GM12891 (cell line): ENCODE results near the gene KCNMB1.

Source experiments
- POLR2A ChIP-seq: IDR thresholded peaks from 2 replicates; pipeline ENCODE4 v1.6.1; 2011; ENCODE audit warnings: low read depth, low read length, control low read depth
- POLR2AphosphoS5 ChIP-seq: IDR thresholded peaks from 2 replicates; pipeline ENCODE4 v1.6.1; 2011; ENCODE audit warnings: low read depth, low read length, control low read depth
- POU2F2 ChIP-seq: IDR thresholded peaks from 2 replicates; pipeline ENCODE4 v1.6.1; 2011; ENCODE audit warnings: low read depth, mild to moderate bottlenecking, control low read depth, low read length, moderate library complexity
- TAF1 ChIP-seq: IDR thresholded peaks from 2 replicates; pipeline ENCODE4 v1.6.1; 2011; ENCODE audit warnings: low read depth, low read length, control low read depth

DNA sequence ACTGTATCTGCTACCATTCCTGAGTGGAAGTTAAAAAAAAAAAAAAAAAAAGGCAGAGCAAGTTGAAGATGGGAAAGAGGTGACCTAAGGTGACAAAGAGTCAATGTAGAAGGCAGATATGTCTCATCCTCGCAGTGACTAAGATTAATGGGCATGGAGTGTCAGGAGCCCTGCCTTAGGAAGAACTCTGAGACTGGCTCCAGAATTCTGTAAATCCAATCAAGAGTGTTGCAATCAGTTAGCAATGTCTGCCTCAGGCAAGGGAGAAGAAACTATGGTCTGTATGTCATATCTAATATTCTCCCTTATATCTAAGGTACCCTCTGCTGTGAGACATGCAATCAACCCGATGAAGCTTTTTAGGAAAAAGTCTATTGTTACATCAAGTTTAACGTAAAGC lies 24.7 kb upstream of the KCNMB1 start:
- TF ChIP-seq POLR2A (no peak), TAF1 (no peak), POLR2AphosphoS5 (no peak), POU2F2 (no peak)
